HG02852 (cell line): ENCODE results near the gene ANKRD13C.

Experiments used
- ATAC-seq: cut with Tn5 transposase; IDR thresholded peaks from one replicate; pipeline ENCODE4 v1.9.1; 2021; ENCODE audit warnings: mild to moderate bottlenecking, moderate library complexity; ENCODE audit not compliant: unreplicated experiment

Gene ANKRD13C

DNA sequence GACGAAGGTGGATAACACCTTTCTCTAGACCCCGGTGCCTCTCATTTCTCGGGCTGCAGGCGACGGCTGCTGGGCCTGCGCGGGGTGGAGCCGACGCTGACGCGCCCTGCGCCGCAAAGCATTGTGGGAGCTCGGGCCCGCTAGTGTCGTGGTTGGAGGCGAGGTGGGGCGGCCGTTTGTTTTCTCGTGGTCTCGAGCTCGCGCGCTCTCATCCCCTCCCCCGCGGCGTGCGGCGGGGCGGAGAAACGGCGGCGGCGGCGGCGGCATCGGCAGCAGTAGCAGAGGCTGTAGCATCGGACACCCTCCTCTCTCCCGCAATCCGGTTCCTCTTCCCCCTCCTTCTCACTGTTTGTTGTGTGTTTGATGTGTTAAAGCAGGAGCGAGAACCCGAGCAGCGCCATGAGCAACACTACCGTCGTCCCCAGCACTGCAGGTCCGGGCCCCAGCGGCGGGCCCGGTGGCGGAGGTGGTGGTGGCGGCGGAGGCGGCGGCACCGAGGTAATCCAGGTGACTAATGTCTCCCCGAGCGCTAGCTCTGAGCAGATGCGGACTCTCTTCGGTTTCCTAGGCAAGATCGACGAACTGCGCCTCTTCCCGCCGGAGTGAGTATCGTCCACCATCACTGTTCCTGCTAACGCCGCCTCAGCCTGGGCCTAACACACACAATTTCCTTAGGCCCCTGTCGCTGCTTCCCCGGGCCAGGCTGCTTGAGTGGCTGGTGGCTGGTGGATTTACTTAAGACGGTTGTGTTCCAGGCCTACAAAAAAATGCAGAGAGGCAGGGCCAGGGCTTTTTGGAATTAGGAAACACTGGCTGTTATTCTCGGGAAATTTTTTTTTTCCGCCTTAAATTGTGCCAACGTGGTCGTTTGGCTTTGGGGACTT lies 133.0 kb downstream of the ANKRD13C start, which contains the start of gene SRSF11:
Gene SRSF11, plus strand, starts transcription at position 143 of the 884 bp plus-strand sequence. Its CDS starts 257 bp downstream, at position 400.
- ATAC-seq, result peak; percentile 95

GRCh38 chr1:70220517-70221237 lies 133.8 kb downstream of the ANKRD13C start:
- ATAC-seq, result peak; percentile 2

DNA sequence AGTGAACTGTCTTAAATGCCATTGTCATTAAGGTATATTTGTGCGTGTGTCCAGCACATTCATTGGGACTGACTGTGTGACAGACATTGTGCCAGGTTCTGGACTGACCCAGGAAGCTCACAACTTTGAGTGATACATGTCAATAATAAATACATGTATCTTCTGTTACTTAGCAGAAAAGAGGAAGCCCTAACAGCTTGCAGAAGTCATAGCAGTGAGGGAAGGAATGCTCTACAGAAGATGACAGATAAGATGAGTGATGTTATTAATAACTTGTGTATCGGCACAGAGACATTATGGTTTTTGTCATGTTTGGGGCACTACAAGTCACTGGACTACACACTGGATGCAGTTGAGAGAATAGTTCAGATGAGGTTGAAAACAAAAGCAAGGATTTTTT lies 134.5 kb downstream of the ANKRD13C start:
- no peak for ATAC-seq

- no peak for ATAC-seq
Observed at GRCh38 chr1:70211541-70211940, 143.0 kb downstream of the ANKRD13C start.

- ATAC-seq, result no peak
Observed at GRCh38 chr1:70210820-70211219, 143.7 kb downstream of the ANKRD13C start.
